IPS-NIHi11 (cell line): ENCODE results near the gene CAP1.

Source experiments
- DNase-seq: peaks from one replicate; pipeline ENCODE4 v3.0.0; 2012; ENCODE audit warnings: mixed read lengths, low spot score

The CAP1 gene

DNA sequence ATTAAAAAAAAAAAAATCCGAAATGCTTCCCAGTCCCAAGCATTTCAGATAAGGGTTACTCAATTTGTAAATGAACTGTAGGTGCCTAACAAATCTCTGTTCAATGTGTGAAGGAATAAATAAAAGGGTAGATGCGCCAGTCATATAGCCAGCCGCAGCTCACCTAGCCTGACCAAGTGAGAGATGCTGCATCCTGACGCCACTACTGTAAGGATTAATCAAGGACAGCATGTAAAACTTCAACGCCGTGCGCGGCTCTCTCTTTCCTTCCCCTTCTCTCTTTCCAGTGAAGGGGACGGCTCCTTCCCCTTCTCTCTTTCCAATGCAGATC, 56.1 kb downstream of the CAP1 start:
- peak; percentile 25 for DNase-seq

DNA sequence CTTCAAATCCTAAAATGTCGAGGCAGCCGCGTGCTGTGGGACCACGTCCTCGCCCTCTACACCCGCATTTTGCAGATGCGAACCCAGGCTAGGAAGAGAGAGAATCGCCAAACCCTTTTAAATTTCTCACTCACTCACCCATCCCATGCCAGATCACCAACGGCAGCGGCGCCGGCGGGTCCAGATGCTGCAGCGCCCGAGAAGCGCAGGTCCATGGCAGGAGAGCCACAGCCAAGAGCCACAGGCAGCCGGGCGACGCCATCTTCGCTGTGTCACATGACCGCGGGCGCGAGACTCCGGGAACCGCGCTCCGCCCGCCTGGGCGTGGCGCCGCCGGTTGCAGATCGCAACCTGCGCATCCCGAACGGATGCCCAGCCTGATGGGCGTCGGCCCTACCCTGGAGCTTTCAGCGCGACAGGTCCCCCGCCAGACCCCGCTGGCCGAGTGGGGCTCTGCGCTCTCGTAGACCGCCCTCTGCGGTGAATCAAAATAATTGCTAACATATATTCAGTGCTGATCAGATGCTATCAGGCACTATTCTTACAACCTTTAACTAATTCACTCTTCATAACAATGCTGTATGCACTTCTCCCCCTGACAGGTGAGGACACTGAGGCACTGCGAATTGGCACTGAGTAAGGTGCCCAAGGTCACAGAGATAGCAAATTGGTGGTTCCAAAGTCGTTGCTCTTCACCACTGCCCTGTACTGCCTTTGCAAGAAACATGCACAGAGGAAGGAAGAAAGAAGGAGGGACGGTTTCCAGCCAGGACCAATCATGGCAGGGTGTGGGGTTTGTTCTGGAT, 56.7 kb downstream of the CAP1 start, which contains the start of gene PPT1:
PPT1 (minus strand) TSS at position 276 of the 806 bp plus-strand sequence; CDS start at position 262, 14 bp downstream.
- DNase-seq: peak; percentile 95

DNA sequence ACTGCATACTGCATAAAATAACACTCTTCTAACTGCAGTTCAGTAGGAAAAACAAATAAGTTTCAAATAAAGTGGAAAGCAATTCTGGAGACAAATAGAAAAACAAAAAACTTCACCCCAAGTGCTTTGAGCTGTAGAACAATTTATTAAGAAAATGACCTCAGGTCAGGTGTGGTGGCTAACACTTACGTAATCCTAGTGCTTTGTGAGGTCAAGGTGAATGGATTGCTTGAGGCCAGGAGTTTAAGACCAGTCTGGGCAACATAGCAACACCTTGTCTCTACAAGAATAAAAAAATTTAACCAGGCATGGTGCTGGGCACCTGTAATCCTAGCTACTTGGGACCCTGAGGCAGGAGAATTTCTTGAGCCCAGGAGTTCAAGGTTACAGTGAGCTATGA, 61.5 kb downstream of the CAP1 start:
- no peak for DNase-seq

DNA sequence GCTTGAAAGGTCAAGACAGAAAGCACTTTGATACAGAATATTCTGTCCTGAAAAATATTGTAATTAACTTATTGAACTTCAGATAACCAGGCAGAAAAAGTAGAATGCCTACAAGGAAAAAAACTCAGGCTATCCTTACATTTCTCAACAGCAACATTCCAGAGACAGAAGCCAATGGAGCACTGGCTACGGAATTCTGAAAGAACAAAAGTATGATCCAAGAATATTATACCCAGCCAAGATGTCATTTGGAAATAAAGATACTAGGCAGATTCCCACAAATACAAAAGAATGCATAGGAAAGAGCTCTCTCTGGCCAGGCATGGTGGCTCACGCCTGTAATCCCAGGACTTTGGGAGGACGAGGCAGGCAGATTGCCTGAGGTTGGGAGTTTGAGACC, 62.4 kb downstream of the CAP1 start:
- no peak for DNase-seq

DNA sequence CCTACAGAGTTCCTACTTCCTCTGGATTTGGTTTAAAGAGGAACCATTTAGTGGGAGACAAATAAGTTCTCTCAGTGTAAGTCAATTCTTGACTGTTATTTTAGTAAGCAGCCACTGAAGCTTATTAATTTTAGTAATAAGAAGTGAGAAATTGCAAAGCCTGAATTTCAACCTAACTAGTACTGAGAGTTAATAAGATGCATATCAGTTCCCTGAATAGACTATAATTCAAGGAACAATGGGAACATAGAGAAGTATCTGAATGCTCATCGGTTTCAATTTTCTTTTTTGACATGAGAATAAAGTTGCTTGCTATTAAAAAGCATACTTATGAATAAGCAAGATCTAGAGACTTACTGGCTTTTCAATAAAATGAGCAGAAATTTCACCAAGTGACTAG, 64.5 kb downstream of the CAP1 start:
- no peak for DNase-seq

DNA sequence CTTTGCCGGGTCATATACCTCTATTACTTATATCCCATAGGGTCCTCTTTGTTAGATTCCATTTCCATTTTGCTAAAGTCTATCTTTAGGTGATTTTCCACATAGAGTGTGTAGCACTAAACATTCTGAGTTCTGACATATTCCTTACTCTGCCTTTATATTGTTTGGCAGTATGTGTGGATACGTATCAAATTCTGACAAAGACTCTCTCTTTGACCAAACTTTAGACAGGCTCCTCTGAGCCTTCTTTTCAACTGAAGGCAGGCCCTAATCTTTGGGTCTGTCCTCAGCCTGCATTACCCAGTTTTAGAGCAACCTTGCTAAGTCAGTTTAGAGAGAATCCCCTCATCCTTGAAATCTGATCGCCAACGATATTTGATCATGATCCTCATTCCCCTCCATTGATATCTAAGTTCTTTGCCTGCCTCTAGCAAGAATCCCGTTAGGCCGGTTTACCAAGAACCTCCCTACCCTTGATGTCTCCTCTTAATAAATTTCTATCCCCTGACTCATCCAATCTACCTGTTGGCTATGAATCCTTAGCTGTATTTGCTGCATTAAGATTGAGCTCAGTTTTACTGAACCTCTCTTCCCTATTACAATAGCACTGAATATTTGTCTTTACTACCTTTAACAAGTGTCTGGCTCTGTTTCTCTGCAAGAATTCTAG, 66.9 kb downstream of the CAP1 start:
- DNase-seq: peak; percentile 39

DNA sequence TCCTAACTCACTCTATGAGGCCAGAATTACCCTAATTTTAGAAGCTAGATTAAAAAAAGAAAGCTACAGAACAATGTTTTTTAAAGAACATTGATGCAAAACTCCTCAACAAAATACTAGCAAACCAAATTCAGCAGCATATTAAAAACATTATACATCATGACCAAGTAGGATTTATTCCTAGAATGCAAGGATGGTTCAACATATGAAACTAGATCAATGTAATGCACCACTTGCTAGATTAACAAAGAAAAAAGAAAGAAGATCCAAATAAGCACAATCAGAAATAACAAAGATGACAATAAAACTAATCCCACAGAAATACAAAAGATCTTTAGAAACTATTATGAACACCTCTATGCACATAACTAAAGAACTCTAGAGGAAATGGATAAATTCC, 69.9 kb downstream of the CAP1 start:
- no peak for DNase-seq

DNA sequence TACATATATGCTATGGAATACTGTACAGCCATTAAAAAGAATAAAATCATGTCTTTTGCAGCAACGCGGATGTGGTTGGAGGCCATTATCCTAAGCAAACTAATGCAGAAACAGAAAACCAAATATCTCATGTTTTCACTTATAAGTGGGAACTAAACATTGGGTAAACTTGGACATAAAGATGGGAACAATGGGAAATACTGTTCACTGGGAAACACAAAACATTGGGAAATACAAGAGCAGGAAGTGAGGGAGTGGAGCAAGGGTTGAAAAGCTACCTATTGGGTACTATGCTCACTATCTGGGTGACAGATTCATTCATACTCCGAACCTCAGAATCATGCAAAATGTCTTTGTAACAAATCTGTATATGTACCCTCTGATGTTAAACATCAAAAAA, 73.9 kb downstream of the CAP1 start:
- DNase-seq: no peak

DNA sequence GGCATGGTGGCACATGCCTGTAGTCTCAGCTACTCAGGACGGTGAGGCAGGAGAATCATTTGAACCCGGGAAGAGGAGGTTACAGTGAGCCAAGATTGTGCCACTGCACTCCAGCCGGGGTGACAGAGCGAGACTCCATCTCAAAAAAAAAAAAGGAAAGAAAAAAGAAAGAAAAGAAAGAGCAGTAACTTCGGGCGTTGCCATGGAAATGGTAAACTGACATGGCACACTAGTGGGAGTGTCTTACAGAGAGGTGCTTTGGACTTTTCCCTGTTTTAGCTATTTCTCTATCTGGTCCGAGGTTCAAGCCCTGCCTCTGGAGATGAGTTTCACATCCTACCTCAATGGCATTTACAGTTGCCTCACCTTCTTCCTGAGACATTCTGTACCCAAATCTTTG, 79.6 kb downstream of the CAP1 start:
- no peak for DNase-seq
